Measurements from ENCODE around the gene SNX33. TPM values are rescaled to one million over a fixed set of nuclear protein-coding genes. Genes with fewer than 3 reads are reported as not detected.

SNX33 gene
- total RNA-seq, 1 experiment from 2014 or later: 8.3 TPM

Other genes starting within 250 kb of the SNX33 start
- gene SIN3A, start 196.2 kb upstream of the SNX33 start, total RNA-seq (2021; ENCODE audit: unreplicated experiment): 70.1 TPM
- 21.1 TPM for gene PTPN9, start 68.6 kb upstream of the SNX33 start, total RNA-seq (2021; ENCODE audit: unreplicated experiment)
- 29.8 TPM for gene SNUPN, start 22.2 kb upstream of the SNX33 start, total RNA-seq (2021; ENCODE audit: unreplicated experiment)
- 79.9 TPM for gene IMP3, start 7.7 kb upstream of the SNX33 start, total RNA-seq (2021; ENCODE audit: unreplicated experiment)
- 18.1 TPM for gene CSPG4, start 64.9 kb downstream of the SNX33 start, total RNA-seq (2021; ENCODE audit: unreplicated experiment)
- gene UBE2Q2, start 195.5 kb downstream of the SNX33 start, total RNA-seq (2021; ENCODE audit: unreplicated experiment): 12.3 TPM